GM19397 (cell line): Measurements from ENCODE around the gene OLIG1.

Source experiments
- ATAC-seq: cut with Tn5 transposase; IDR thresholded peaks from one replicate; pipeline ENCODE4 v1.9.1; 2021; ENCODE audit warnings: mild to moderate bottlenecking, moderate library complexity; ENCODE audit not compliant: unreplicated experiment

OLIG1 gene

GRCh38 chr21:33096426-33096825, 26.5 kb downstream of the OLIG1 start:
- ATAC-seq = no peak

GRCh38 chr21:33099131-33099530, 29.2 kb downstream of the OLIG1 start:
- no peak for ATAC-seq

- no peak for ATAC-seq
These were observed 31.5 kb downstream of the OLIG1 start for GRCh38 chr21:33101300-33101911.

- no peak for ATAC-seq
These were observed 35.1 kb downstream of the OLIG1 start for GRCh38 chr21:33105088-33105487.

- no peak for ATAC-seq
These were observed 38.3 kb downstream of the OLIG1 start for GRCh38 chr21:33108228-33108627.

GRCh38 chr21:33109574-33110339, 39.8 kb downstream of the OLIG1 start:
- ATAC-seq = no peak

- no peak for ATAC-seq
These were observed 40.4 kb downstream of the OLIG1 start for GRCh38 chr21:33110340-33110715.

- ATAC-seq = no peak
These were observed 41.6 kb downstream of the OLIG1 start for GRCh38 chr21:33111577-33111976.

- no peak for ATAC-seq
These were observed 42.2 kb downstream of the OLIG1 start for GRCh38 chr21:33112151-33112550.

- no peak for ATAC-seq
These were observed 42.7 kb downstream of the OLIG1 start for GRCh38 chr21:33112681-33113080.

GRCh38 chr21:33113131-33113530, 43.2 kb downstream of the OLIG1 start:
- no peak for ATAC-seq

- ATAC-seq = no peak
These were observed 44.3 kb downstream of the OLIG1 start for GRCh38 chr21:33114276-33114675.

GRCh38 chr21:33115631-33116510, 45.9 kb downstream of the OLIG1 start:
- ATAC-seq = no peak

GRCh38 chr21:33116676-33117075, 46.7 kb downstream of the OLIG1 start:
- no peak for ATAC-seq

- no peak for ATAC-seq
These were observed 47.4 kb downstream of the OLIG1 start for GRCh38 chr21:33117101-33117888.
